HG02763 (cell line): ENCODE measurements around the gene ANKRD24.
"Not testable (repeated sequence)": the region's sequence is repeated elsewhere in the genome, so short reads cannot be mapped to it uniquely, and the experiment has no call there.

ENCODE experiments used
- ATAC-seq: cut with Tn5 transposase; IDR thresholded peaks from one replicate; pipeline ENCODE4 v1.9.1; 2021; ENCODE audit warnings: mild to moderate bottlenecking, moderate library complexity; ENCODE audit not compliant: unreplicated experiment

The ANKRD24 gene

GRCh38 chr19:4197625-4198466 lies 15.4 kb downstream of the ANKRD24 start:
- ATAC-seq: no peak

- no peak for ATAC-seq
Measured at GRCh38 chr19:4198467-4199126, 16.1 kb downstream of the ANKRD24 start.

GRCh38 chr19:4199699-4200293 lies 17.3 kb downstream of the ANKRD24 start:
- no peak for ATAC-seq

GRCh38 chr19:4200940-4201542 lies 18.6 kb downstream of the ANKRD24 start:
- ATAC-seq: no peak

GRCh38 chr19:4201798-4202197 lies 19.3 kb downstream of the ANKRD24 start:
- ATAC-seq: no peak

- ATAC-seq: no peak
Measured at GRCh38 chr19:4206818-4207484, 24.5 kb downstream of the ANKRD24 start.

GRCh38 chr19:4208385-4209094 lies 26.1 kb downstream of the ANKRD24 start:
- no peak for ATAC-seq

GRCh38 chr19:4210166-4210731 lies 27.8 kb downstream of the ANKRD24 start:
- ATAC-seq: no peak

- no peak for ATAC-seq
Measured at GRCh38 chr19:4213116-4213515, 30.6 kb downstream of the ANKRD24 start.

GRCh38 chr19:4215807-4216206 lies 33.3 kb downstream of the ANKRD24 start:
- no peak for ATAC-seq

GRCh38 chr19:4216846-4217245 lies 34.4 kb downstream of the ANKRD24 start:
- ATAC-seq: no peak

- no peak for ATAC-seq
Measured at GRCh38 chr19:4217429-4218264, 35.2 kb downstream of the ANKRD24 start.

GRCh38 chr19:4218523-4218922 lies 36.0 kb downstream of the ANKRD24 start:
- ATAC-seq: not testable (repeated sequence)

- ATAC-seq: no peak
Measured at GRCh38 chr19:4220188-4220587, 37.7 kb downstream of the ANKRD24 start.

GRCh38 chr19:4224470-4224869 lies 42.0 kb downstream of the ANKRD24 start:
- ATAC-seq: no peak

- ATAC-seq: no peak
Measured at GRCh38 chr19:4225885-4226284, 43.4 kb downstream of the ANKRD24 start.

- no peak for ATAC-seq
Measured at GRCh38 chr19:4227771-4228170, 45.3 kb downstream of the ANKRD24 start.

- no peak for ATAC-seq
Measured at GRCh38 chr19:4228765-4229178, 46.3 kb downstream of the ANKRD24 start.
